Measurements from ENCODE around the gene MRPS16. TPM values are rescaled to one million over a fixed set of nuclear protein-coding genes. Genes with fewer than 3 reads are reported as not detected.

Gene MRPS16
- total and polyA plus RNA-seq, 9 of the 15 experiments (the other 6 are each of a cell fraction or from before 2014, with no cell fraction given), result 65.0 to 239 (median 146) TPM

GRCh38 chr10:73252445-73253224 lies at the start of gene MRPS16 (continued):
- TF ChIP-seq, protein P1, sequence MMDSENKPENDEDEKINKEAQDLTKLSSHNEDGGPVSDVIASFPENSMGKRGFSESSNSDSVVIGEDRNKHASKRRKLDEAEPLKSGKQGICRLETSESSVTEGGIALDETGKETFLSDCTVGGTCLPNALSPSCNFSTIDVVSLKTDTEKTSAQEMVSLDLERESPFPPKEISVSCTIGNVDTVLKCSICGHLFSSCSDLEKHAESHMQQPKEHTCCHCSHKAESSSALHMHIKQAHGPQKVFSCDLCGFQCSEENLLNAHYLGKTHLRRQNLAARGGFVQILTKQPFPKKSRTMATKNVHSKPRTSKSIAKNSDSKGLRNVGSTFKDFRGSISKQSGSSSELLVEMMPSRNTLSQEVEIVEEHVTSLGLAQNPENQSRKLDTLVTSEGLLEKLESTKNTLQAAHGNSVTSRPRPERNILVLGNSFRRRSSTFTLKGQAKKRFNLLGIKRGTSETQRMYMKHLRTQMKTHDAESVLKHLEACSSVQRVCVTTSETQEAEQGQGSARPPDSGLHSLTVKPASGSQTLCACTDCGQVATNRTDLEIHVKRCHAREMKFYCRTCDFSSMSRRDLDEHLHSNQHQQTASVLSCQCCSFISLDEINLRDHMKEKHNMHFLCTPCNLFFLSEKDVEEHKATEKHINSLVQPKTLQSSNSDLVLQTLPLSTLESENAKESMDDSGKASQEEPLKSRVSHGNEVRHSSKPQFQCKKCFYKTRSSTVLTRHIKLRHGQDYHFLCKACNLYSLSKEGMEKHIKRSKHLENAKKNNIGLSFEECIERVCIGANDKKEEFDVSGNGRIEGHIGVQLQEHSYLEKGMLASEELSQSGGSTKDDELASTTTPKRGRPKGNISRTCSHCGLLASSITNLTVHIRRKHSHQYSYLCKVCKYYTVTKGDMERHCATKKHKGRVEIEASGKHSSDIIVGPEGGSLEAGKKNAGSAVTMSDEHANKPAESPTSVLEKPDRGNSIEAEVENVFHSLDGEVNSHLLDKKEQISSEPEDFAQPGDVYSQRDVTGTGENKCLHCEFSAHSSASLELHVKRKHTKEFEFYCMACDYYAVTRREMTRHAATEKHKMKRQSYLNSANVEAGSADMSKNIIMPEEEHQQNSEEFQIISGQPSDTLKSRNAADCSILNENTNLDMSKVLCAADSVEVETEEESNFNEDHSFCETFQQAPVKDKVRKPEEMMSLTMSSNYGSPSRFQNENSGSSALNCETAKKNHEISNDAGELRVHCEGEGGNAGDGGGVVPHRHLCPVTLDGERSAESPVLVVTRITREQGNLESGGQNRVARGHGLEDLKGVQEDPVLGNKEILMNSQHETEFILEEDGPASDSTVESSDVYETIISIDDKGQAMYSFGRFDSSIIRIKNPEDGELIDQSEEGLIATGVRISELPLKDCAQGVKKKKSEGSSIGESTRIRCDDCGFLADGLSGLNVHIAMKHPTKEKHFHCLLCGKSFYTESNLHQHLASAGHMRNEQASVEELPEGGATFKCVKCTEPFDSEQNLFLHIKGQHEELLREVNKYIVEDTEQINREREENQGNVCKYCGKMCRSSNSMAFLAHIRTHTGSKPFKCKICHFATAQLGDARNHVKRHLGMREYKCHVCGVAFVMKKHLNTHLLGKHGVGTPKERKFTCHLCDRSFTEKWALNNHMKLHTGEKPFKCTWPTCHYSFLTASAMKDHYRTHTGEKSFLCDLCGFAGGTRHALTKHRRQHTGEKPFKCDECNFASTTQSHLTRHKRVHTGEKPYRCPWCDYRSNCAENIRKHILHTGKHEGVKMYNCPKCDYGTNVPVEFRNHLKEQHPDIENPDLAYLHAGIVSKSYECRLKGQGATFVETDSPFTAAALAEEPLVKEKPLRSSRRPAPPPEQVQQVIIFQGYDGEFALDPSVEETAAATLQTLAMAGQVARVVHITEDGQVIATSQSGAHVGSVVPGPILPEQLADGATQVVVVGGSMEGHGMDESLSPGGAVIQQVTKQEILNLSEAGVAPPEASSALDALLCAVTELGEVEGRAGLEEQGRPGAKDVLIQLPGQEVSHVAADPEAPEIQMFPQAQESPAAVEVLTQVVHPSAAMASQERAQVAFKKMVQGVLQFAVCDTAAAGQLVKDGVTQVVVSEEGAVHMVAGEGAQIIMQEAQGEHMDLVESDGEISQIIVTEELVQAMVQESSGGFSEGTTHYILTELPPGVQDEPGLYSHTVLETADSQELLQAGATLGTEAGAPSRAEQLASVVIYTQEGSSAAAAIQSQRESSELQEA (IDR thresholded peaks at IDR 0.05; ENCODE audit: low read depth), result no peak
- TF ChIP-seq NFIC (IDR thresholded peaks at IDR 0.05), result no peak
- no peak for TF ChIP-seq SNAPC5 (CRISPR knock-in tag; IDR thresholded peaks at IDR 0.05)
- no peak for TF ChIP-seq RFX1 (IDR thresholded peaks at IDR 0.05)
- TF ChIP-seq NONO (IDR thresholded peaks at IDR 0.05; ENCODE audit: low read depth in 2 of 2, low read length in 1 of 2), result peak in 1 of 2 experiments; percentile 63; a peak in 1 of 4 replicates
- TF ChIP-seq, protein P2, sequence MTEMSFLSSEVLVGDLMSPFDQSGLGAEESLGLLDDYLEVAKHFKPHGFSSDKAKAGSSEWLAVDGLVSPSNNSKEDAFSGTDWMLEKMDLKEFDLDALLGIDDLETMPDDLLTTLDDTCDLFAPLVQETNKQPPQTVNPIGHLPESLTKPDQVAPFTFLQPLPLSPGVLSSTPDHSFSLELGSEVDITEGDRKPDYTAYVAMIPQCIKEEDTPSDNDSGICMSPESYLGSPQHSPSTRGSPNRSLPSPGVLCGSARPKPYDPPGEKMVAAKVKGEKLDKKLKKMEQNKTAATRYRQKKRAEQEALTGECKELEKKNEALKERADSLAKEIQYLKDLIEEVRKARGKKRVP (CRISPR knock-in tag; IDR thresholded peaks at IDR 0.05), result peak; percentile 51; the same call in 1 of the 2 replicates
- TF ChIP-seq ZNF696 (CRISPR knock-in tag; conservative IDR thresholded peaks at IDR 0.05), result 0 out of 2 replicates have a peak, but pooled peaks have one; percentile 65
- TF ChIP-seq ZNF431 (CRISPR knock-in tag; IDR thresholded peaks at IDR 0.05), result peak; percentile 81
- TF ChIP-seq, protein P3, sequence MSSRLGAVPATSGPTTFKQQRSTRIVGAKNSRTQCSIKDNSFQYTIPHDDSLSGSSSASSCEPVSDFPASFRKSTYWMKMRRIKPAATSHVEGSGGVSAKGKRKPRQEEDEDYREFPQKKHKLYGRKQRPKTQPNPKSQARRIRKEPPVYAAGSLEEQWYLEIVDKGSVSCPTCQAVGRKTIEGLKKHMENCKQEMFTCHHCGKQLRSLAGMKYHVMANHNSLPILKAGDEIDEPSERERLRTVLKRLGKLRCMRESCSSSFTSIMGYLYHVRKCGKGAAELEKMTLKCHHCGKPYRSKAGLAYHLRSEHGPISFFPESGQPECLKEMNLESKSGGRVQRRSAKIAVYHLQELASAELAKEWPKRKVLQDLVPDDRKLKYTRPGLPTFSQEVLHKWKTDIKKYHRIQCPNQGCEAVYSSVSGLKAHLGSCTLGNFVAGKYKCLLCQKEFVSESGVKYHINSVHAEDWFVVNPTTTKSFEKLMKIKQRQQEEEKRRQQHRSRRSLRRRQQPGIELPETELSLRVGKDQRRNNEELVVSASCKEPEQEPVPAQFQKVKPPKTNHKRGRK (tag; IDR thresholded peaks at IDR 0.05), result no peak
- no peak for TF ChIP-seq ZFP36 (IDR thresholded peaks at IDR 0.05; ENCODE audit: low read depth, low read length, partially characterized antibody)
- TF ChIP-seq SLC30A9 (CRISPR knock-in tag; IDR thresholded peaks at IDR 0.05), result no peak
- peak; percentile 94 for TF ChIP-seq ELF1 (tag; IDR thresholded peaks at IDR 0.05)
- no peak for TF ChIP-seq HDAC8 (tag; IDR thresholded peaks at IDR 0.05)
- no peak for TF ChIP-seq ADNP (tag; IDR thresholded peaks at IDR 0.05)
- TF ChIP-seq NRF1 (conservative IDR thresholded peaks at IDR 0.05 in 1 of 2, IDR thresholded peaks at IDR 0.05 in 1 of 2), result peak; percentile 49 to 63
